ENCODE data around the gene WWP2.

- TF ChIP-seq CTCF (IDR thresholded peaks at IDR 0.05; ENCODE audit: poor library complexity) (no peak), EZH2 (IDR thresholded peaks at IDR 0.05; ENCODE audit: borderline replicate concordance) (no peak)
These were observed 16.9 kb upstream of the WWP2 start for GRCh38 chr16:69745232-69745612.
